RWPE2 (cell line): ENCODE measurements around the gene ZWILCH.
A peak's percentile ranks its signal among the peaks of the same experiment; 100 is the strongest.

Experiments used
- ATAC-seq: fragments of 200-7000 bp; cut with Tn5 transposase; 3 replicates; pipeline ENCODE4 v1.9.1; 2021; ENCODE audit warnings: low read depth
- DNase-seq: peaks from one replicate; pipeline ENCODE4 v3.0.0-alpha.2; 2020; ENCODE audit warnings: low spot score
- H3K27ac ChIP-seq: fragments of 450-650 bp; 2 replicates; pipeline ENCODE4 v1.5.1; 2017; ENCODE audit warnings: mild to moderate bottlenecking; ENCODE audit not compliant: poor library complexity, severe bottlenecking
- H3K27me3 ChIP-seq: fragments of 250-450 bp; sonication (Bioruptor Pico); 2 replicates; pipeline ENCODE4 v1.5.1; 2021; ENCODE audit warnings: mild to moderate bottlenecking, moderate library complexity; ENCODE audit not compliant: insufficient read depth, poor library complexity, severe bottlenecking
- H3K36me3 ChIP-seq: fragments of 250-450 bp; sonication (Bioruptor Pico); 2 replicates; pipeline ENCODE4 v1.5.1; 2020; ENCODE audit warnings: low read depth, mild to moderate bottlenecking, moderate library complexity
- H3K4me1 ChIP-seq: fragments of 250-450 bp; sonication (Bioruptor Pico); 2 replicates; pipeline ENCODE4 v1.5.1; 2021; ENCODE audit warnings: mild to moderate bottlenecking, moderate library complexity; ENCODE audit not compliant: insufficient read depth, poor library complexity, severe bottlenecking
- H3K4me3 ChIP-seq: fragments of 250-450 bp; sonication (Bioruptor Pico); 2 replicates; pipeline ENCODE4 v1.5.1; 2021; ENCODE audit warnings: mild to moderate bottlenecking, moderate library complexity; ENCODE audit not compliant: severe bottlenecking
- H3K9me3 ChIP-seq: fragments of 250-450 bp; sonication (Bioruptor Pico); 2 replicates; pipeline ENCODE4 v1.5.1; 2021; ENCODE audit warnings: mild to moderate bottlenecking, moderate library complexity; ENCODE audit not compliant: severe bottlenecking
- CTCF ChIP-seq: fragments of 450-650 bp; IDR thresholded peaks from one replicate; pipeline ENCODE4 v1.5.1; 2017; ENCODE audit warnings: mild to moderate bottlenecking, moderate library complexity; ENCODE audit not compliant: poor library complexity, severe bottlenecking

Gene ZWILCH

DNA sequence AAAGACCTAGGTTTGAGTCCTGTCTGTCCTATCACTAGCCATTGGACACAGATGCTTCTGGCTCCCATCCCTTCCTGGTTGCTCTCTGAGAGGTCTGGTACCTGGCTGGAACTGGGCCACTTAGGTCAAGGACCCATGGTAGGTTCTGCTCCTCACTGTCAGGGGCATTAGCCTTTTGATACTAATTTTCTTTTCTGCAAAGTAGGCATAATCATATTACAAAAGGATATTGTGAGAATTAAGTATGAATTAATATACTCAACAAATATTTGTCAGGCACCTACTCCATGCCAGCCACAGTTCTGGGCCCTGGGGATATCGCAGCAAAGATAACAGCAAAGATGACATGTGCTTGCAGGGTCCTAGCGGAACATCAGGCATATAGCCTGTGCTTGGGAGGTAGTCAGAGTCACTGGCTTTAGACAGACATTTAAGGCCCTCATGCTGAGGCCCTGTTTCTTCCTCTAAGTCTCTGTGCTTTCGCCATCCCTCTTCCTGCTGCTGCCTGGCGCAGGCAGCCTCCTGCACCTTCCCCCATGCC lies 86.3 kb downstream of the ZWILCH start:
- Histone ChIP-seq H3K9me3 (no peaks in the 10 kb centered on the region), H3K4me3 (no peak overlapping the region), H3K4me1 (no peaks in the 10 kb centered on the region), H3K27me3 (no peaks in the 10 kb centered on the region), H3K36me3 (no peaks in the 10 kb centered on the region), H3K27ac (no peak overlapping the region)
- TF ChIP-seq CTCF: no peak
- DNase-seq: no peak
- ATAC-seq: no peak

GRCh38 chr15:66592505-66593218 lies 87.5 kb downstream of the ZWILCH start:
- Histone ChIP-seq H3K27ac (no peak overlapping the region), H3K27me3 (no peaks in the 10 kb centered on the region), H3K4me1 (no peaks in the 10 kb centered on the region), H3K9me3 (no peaks in the 10 kb centered on the region), H3K4me3 (no peak overlapping the region), H3K36me3 (no peaks in the 10 kb centered on the region)
- no peak for DNase-seq
- ATAC-seq: no peak
- TF ChIP-seq CTCF: no peak

- ATAC-seq: peak; percentile 20; the same call in 1 of the 3 replicates
- no peak for TF ChIP-seq CTCF
- no peaks in the 10 kb centered on the region for H3K4me1 ChIP-seq
Observed at GRCh38 chr15:66593219-66593780, 88.2 kb downstream of the ZWILCH start.

GRCh38 chr15:66594344-66594743 lies 89.2 kb downstream of the ZWILCH start:
- H3K27me3 ChIP-seq: no peaks in the 10 kb centered on the region
- DNase-seq: no peak
- no peaks in the 10 kb centered on the region for H3K36me3 ChIP-seq
- no peaks in the 10 kb centered on the region for H3K9me3 ChIP-seq
- H3K27ac ChIP-seq: no peak overlapping the region
- no peak for ATAC-seq
- H3K4me3 ChIP-seq: no peak overlapping the region
- TF ChIP-seq CTCF: peak; percentile 16
- no peaks in the 10 kb centered on the region for H3K4me1 ChIP-seq

More at GRCh38 chr15:66593219-66593780, 88.2 kb downstream of the ZWILCH start:
- Histone ChIP-seq H3K27ac (no peak overlapping the region), H3K36me3 (no peaks in the 10 kb centered on the region), H3K27me3 (no peaks in the 10 kb centered on the region), H3K9me3 (no peaks in the 10 kb centered on the region), H3K4me3 (no peak overlapping the region)
- DNase-seq: no peak

DNA sequence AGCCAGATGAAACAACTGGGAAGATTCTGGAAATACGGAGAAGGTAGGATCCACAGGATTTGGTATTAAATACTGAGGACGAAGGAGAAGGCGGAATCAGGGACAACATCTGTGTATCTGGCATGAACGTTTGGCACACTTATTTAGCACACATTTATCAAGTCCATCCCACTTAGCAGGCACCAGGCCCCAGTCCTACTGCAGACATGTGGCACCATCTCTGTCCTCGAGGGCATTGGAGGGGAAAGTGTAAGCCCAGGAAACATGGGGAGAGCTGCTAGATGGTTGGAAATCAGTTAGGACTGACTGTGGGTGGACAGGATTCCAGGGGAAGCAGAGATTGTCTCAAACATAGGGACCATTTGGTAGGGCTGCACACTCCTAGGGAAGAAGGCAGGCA lies 89.7 kb downstream of the ZWILCH start:
- H3K4me1 ChIP-seq: no peaks in the 10 kb centered on the region
- no peak for ATAC-seq
- TF ChIP-seq CTCF: no peak
- H3K9me3 ChIP-seq: no peaks in the 10 kb centered on the region
- no peaks in the 10 kb centered on the region for H3K36me3 ChIP-seq
- no peak overlapping the region for H3K4me3 ChIP-seq
- H3K27me3 ChIP-seq: no peaks in the 10 kb centered on the region
- DNase-seq: no peak
- H3K27ac ChIP-seq: no peak overlapping the region
